AG04449 (cell line): ENCODE data around the gene SOBP.

Experiments
- CTCF ChIA-PET: fragments of 350-600 bp; formaldehyde crosslinking; extraction: SDS; loops from one replicate; lab custom pipeline; 2021; ENCODE audit warnings: antibody characterized with exemption; lab: Yijun Ruan, JAX
- POLR2A ChIA-PET: fragments of 400-600, 350-600 bp; formaldehyde crosslinking; extraction: SDS; loops from one replicate; lab custom pipeline; 2020; ENCODE audit warnings: antibody characterized with exemption, inconsistent platforms; lab: Yijun Ruan, JAX
- DNase-seq: peaks from one replicate; pipeline ENCODE4 v3.0.0-alpha.2; 2010; ENCODE audit warnings: low read depth, low spot score
- H3K4me3 ChIP-seq: 2 replicates; pipeline ENCODE4 v1.5.1; 2011; ENCODE audit warnings: low read depth, mild to moderate bottlenecking, control low read depth, low read length
- CTCF ChIP-seq: IDR thresholded peaks from one replicate; pipeline ENCODE4 v1.5.1; 2011; ENCODE audit warnings: mild to moderate bottlenecking, moderate library complexity, low read length, control low read depth, inconsistent platforms; ENCODE audit not compliant: insufficient read depth; ENCODE audit errors: missing control alignments

The SOBP gene

GRCh38 chr6:107543088-107543487 lies 53.2 kb downstream of the SOBP start:
- H3K4me3 ChIP-seq, result no peak overlapping the region
- ChIA-PET POLR2A (no interaction called here), CTCF (no interaction called here)

GRCh38 chr6:107543567-107543966 lies 53.6 kb downstream of the SOBP start:
- no peak for TF ChIP-seq CTCF
- no peak for DNase-seq
- no peak overlapping the region for H3K4me3 ChIP-seq
- CTCF ChIA-PET, result no interaction called here
- POLR2A ChIA-PET, result no interaction called here

More at GRCh38 chr6:107543088-107543487, 53.2 kb downstream of the SOBP start:
- no peak for DNase-seq
- no peak for TF ChIP-seq CTCF

GRCh38 chr6:107545763-107546162 lies 55.8 kb downstream of the SOBP start:
- ChIA-PET POLR2A (no interaction called here), CTCF (interaction anchor here (0.9 kb wide), 1 partner anchor 566 kb away, joined by 3 read pairs; no protein-coding TSS in a partner anchor)
- TF ChIP-seq CTCF, result no peak
- DNase-seq, result no peak
- no peak overlapping the region for H3K4me3 ChIP-seq

- POLR2A ChIA-PET, result no interaction called here
- DNase-seq, result no peak
- TF ChIP-seq CTCF, result no peak
- no peak overlapping the region for H3K4me3 ChIP-seq
- CTCF ChIA-PET, result no interaction called here
Measured at GRCh38 chr6:107546691-107547450, 57.0 kb downstream of the SOBP start.

GRCh38 chr6:107547451-107547840 lies 57.5 kb downstream of the SOBP start:
- TF ChIP-seq CTCF, result no peak
- ChIA-PET CTCF (no interaction called here), POLR2A (no interaction called here)
- no peak overlapping the region for H3K4me3 ChIP-seq
- DNase-seq, result no peak

GRCh38 chr6:107550241-107550840 lies 60.4 kb downstream of the SOBP start:
- DNase-seq, result no peak
- ChIA-PET CTCF (no interaction called here), POLR2A (no interaction called here)
- TF ChIP-seq CTCF, result no peak
- H3K4me3 ChIP-seq, result no peak overlapping the region
